HL-60 (cell line): Measurements from ENCODE around the gene LRMDA.

Experiments
- DNase-seq, 2 experiments: peaks; one replicate each; pipeline ENCODE4 v3.0.0-alpha.2; 2010 to 2020; ENCODE audit warnings: low read depth in 1 of 2, low spot score in 1 of 2
- H3K27ac ChIP-seq: fragments of 250-450 bp; sonication (Bioruptor Pico); replicated peaks from 2 replicates; pipeline ENCODE4 v1.5.1; 2020; ENCODE audit warnings: mild to moderate bottlenecking, moderate library complexity
- H3K27me3 ChIP-seq: fragments of 250-450 bp; sonication (Bioruptor Pico); 2 replicates; pipeline ENCODE4 v1.5.1; 2021; ENCODE audit warnings: mild to moderate bottlenecking, moderate library complexity; ENCODE audit not compliant: insufficient read depth, poor library complexity, severe bottlenecking
- H3K4me3 ChIP-seq: replicated peaks from 2 replicates; pipeline ENCODE4 v1.5.1; 2011; ENCODE audit warnings: mild to moderate bottlenecking, control low read depth, low read length; ENCODE audit not compliant: insufficient read depth
- CTCF ChIP-seq: IDR thresholded peaks from one replicate; pipeline ENCODE4 v1.5.1; 2011; ENCODE audit warnings: low read length, control low read depth, inconsistent platforms; ENCODE audit not compliant: insufficient read depth
- GABPA ChIP-seq: IDR thresholded peaks from 2 replicates; pipeline ENCODE4 v1.6.1; 2012; ENCODE audit warnings: low read depth
- POLR2AphosphoS5 ChIP-seq: IDR thresholded peaks from 2 replicates; pipeline ENCODE4 v1.6.1; 2012; ENCODE audit warnings: low read depth
- REST ChIP-seq: IDR thresholded peaks from 2 replicates; pipeline ENCODE4 v1.6.1; 2012; ENCODE audit warnings: low read depth; ENCODE audit not compliant: insufficient replicate concordance
- SPI1 ChIP-seq: IDR thresholded peaks from 2 replicates; pipeline ENCODE4 v1.6.1; 2012; ENCODE audit warnings: low read depth, mild to moderate bottlenecking, borderline replicate concordance

LRMDA gene

DNA sequence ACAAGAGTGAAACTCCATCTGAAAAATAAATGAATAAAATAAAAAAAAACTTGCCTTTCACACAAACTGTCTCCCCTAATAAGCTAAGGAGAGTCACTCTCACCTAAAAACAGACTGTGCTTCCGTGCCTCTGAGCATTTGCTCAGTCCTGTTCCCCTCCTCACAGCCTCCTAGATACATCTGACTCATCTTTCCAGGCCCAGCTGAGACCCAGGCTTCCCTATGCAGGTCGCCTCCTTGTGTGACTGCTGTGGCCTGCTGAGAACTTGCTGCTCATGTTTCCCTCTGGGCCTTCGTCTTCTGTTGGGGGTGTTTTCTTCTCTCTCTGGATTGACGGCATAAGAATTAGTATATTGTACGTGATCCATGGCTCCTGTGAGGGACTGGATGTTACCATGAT, 777.7 kb downstream of the LRMDA start:
- no peaks in the 10 kb centered on the region for H3K27me3 ChIP-seq
- H3K4me3 ChIP-seq: no peak overlapping the region
- no peak for TF ChIP-seq GABPA
- no peak overlapping the region for H3K27ac ChIP-seq
- no peak for DNase-seq

GRCh38 chr10:76210211-76210610, 778.8 kb downstream of the LRMDA start:
- Histone ChIP-seq H3K27ac (no peak overlapping the region), H3K4me3 (no peak overlapping the region), H3K27me3 (no peaks in the 10 kb centered on the region)
- DNase-seq: no peak
- TF ChIP-seq CTCF (no peak), REST (no peak), GABPA (no peak), SPI1 (no peak)

GRCh38 chr10:76211691-76212090, 780.3 kb downstream of the LRMDA start:
- Histone ChIP-seq H3K27me3 (no peaks in the 10 kb centered on the region), H3K27ac (no peak overlapping the region), H3K4me3 (no peak overlapping the region)
- DNase-seq: no peak
- no peak for TF ChIP-seq REST
- TF ChIP-seq SPI1: no peak
- TF ChIP-seq CTCF: no peak
- TF ChIP-seq GABPA: no peak
- TF ChIP-seq POLR2AphosphoS5: no peak

GRCh38 chr10:76213876-76214275, 782.5 kb downstream of the LRMDA start:
- DNase-seq: no peak
- no peak overlapping the region for H3K27ac ChIP-seq
- no peaks in the 10 kb centered on the region for H3K27me3 ChIP-seq
- H3K4me3 ChIP-seq: no peak overlapping the region
- no peak for TF ChIP-seq SPI1
- no peak for TF ChIP-seq REST
- TF ChIP-seq GABPA: no peak
- TF ChIP-seq POLR2AphosphoS5: no peak
- TF ChIP-seq CTCF: no peak
